SU-DHL-6 (cell line): Measurements from ENCODE around the gene SRCAP.

ENCODE experiments used
- H2AFZ ChIP-seq: fragments of 200-600 bp; sonication (generic); 2 replicates; pipeline ENCODE4 v1.6.1; 2014; ENCODE audit warnings: low read depth, mild to moderate bottlenecking, moderate library complexity, mixed read lengths, antibody characterized with exemption, low read length; ENCODE audit not compliant: severe bottlenecking
- H3F3A ChIP-seq: fragments of 200-600 bp; shearing (Covaris generic); 2 replicates; pipeline ENCODE4 v1.6.0; 2016; ENCODE audit warnings: antibody characterized with exemption, mild to moderate bottlenecking; ENCODE audit not compliant: insufficient read depth
- H3K27ac ChIP-seq: fragments of 200-600 bp; sonication (generic); 2 replicates; pipeline ENCODE4 v1.5.1; 2016; ENCODE audit warnings: low read depth, mild to moderate bottlenecking, low read length, moderate library complexity, mixed read lengths
- H3K27me3 ChIP-seq: fragments of 200-600 bp; sonication (generic), shearing (Covaris generic); 2 replicates; pipeline ENCODE4 v1.6.0; 2014; ENCODE audit warnings: mild to moderate bottlenecking, low read length
- H3K36me3 ChIP-seq: fragments of 200-600 bp; sonication (generic); 2 replicates; pipeline ENCODE4 v1.6.1; 2014; ENCODE audit warnings: mild to moderate bottlenecking, low read length, mixed read lengths
- H3K4me2 ChIP-seq: fragments of 300-600, 200-600 bp; shearing (Covaris generic), sonication (generic); 2 replicates; pipeline ENCODE4 v1.6.0; 2014; ENCODE audit warnings: low read length, low read depth, mild to moderate bottlenecking; ENCODE audit not compliant: poor library complexity, severe bottlenecking
- H3K4me3 ChIP-seq: fragments of 200-600 bp; sonication (generic); 2 replicates; pipeline ENCODE4 v1.5.1; 2014; ENCODE audit warnings: antibody characterized with exemption, low read length, mild to moderate bottlenecking, mixed read lengths; ENCODE audit not compliant: insufficient read depth, poor library complexity, severe bottlenecking
- H3K79me2 ChIP-seq: fragments of 200-600 bp; sonication (generic); 2 replicates; pipeline ENCODE4 v1.6.1; 2014; ENCODE audit warnings: mild to moderate bottlenecking, low read length, moderate library complexity; ENCODE audit not compliant: insufficient read depth
- H3K9ac ChIP-seq: fragments of 200-600 bp; sonication (generic); 2 replicates; pipeline ENCODE4 v1.7.0; 2014; ENCODE audit warnings: mild to moderate bottlenecking, low read length
- H3K9me2 ChIP-seq: fragments of 200-600 bp; sonication (generic); replicated peaks from 2 replicates; pipeline ENCODE4 v1.6.1; 2014; ENCODE audit warnings: low read length; ENCODE audit not compliant: insufficient read depth
- H3K9me3 ChIP-seq: fragments of 200-600 bp; sonication (generic); 2 replicates; pipeline ENCODE4 v1.6.1; 2014; ENCODE audit warnings: low read length, mixed read lengths; ENCODE audit not compliant: insufficient read depth
- H4K20me1 ChIP-seq: fragments of 200-600 bp; sonication (generic); 2 replicates; pipeline ENCODE4 v1.6.1; 2014; ENCODE audit warnings: low read depth, mild to moderate bottlenecking, antibody characterized with exemption, low read length, moderate library complexity, mixed read lengths
- CTCF ChIP-seq: fragments of 200-600 bp; sonication (generic); IDR thresholded peaks from one replicate; pipeline ENCODE4 v1.5.1; 2017; ENCODE audit warnings: antibody characterized with exemption, mild to moderate bottlenecking, low read length, moderate library complexity; ENCODE audit not compliant: insufficient read depth, poor library complexity, severe bottlenecking
- EZH2phosphoT487 ChIP-seq: fragments of 200-600 bp; sonication (generic), shearing (Covaris generic); conservative IDR thresholded peaks from 2 replicates; pipeline ENCODE4 v1.6.1; 2018; ENCODE audit warnings: mild to moderate bottlenecking, antibody characterized with exemption, low read length, moderate library complexity, mixed read lengths

SRCAP gene

GRCh38 chr16:30724641-30725417, 25.9 kb downstream of the SRCAP start:
- TF ChIP-seq CTCF (no peak), EZH2phosphoT487 (no peak)
- Histone ChIP-seq H3K9ac (no peak overlapping the region), H3K9me3 (no peaks in the 10 kb centered on the region), H3F3A (no peaks in the 10 kb centered on the region), H3K9me2 (no peaks in the 10 kb centered on the region), H3K4me2 (no peak overlapping the region), H4K20me1 (no peaks in the 10 kb centered on the region; the same call in 1 of the 2 replicates), H3K4me3 (no peak overlapping the region), H3K36me3 (peaks cover 22% of the 10 kb centered on the region), H3K27ac (no peak overlapping the region), H2AFZ (no peak overlapping the region), H3K79me2 (peaks cover 24% of the 10 kb centered on the region), H3K27me3 (no peaks in the 10 kb centered on the region)

GRCh38 chr16:30725418-30725792, 26.4 kb downstream of the SRCAP start:
- Histone ChIP-seq H2AFZ (no peak overlapping the region), H3F3A (no peaks in the 10 kb centered on the region), H4K20me1 (no peaks in the 10 kb centered on the region; the same call in 1 of the 2 replicates), H3K9me3 (no peaks in the 10 kb centered on the region), H3K4me2 (no peak overlapping the region), H3K9ac (no peak overlapping the region), H3K36me3 (peaks cover 25% of the 10 kb centered on the region), H3K27ac (no peak overlapping the region), H3K27me3 (no peaks in the 10 kb centered on the region), H3K9me2 (no peaks in the 10 kb centered on the region), H3K79me2 (peaks cover 20% of the 10 kb centered on the region), H3K4me3 (no peak overlapping the region)
- no peak for TF ChIP-seq CTCF
- no peak for TF ChIP-seq EZH2phosphoT487

GRCh38 chr16:30728321-30728720, 29.4 kb downstream of the SRCAP start:
- Histone ChIP-seq H3K27ac (no peak overlapping the region), H3F3A (no peaks in the 10 kb centered on the region), H3K9me2 (no peaks in the 10 kb centered on the region), H4K20me1 (no peaks in the 10 kb centered on the region; the same call in 1 of the 2 replicates), H3K9ac (no peak overlapping the region), H2AFZ (no peak overlapping the region), H3K36me3 (peaks cover 21% of the 10 kb centered on the region), H3K4me2 (no peak overlapping the region), H3K27me3 (no peaks in the 10 kb centered on the region), H3K4me3 (no peak overlapping the region), H3K79me2 (peaks cover 11% of the 10 kb centered on the region), H3K9me3 (no peaks in the 10 kb centered on the region)
- TF ChIP-seq EZH2phosphoT487 (no peak), CTCF (no peak)
